Mononuclear cell (primary cell): ENCODE results near the gene ZP3. TPM values are rescaled to one million over a fixed set of nuclear protein-coding genes. Genes with fewer than 3 reads are reported as not detected.
"Not testable (repeated sequence)": the region's sequence is repeated elsewhere in the genome, so short reads cannot be mapped to it uniquely, and the experiment has no call there.

Experiments used
- H3K27me3 ChIP-seq: 2 replicates; pipeline ENCODE4 v1.6.0; 2011; ENCODE audit warnings: low read length, control low read depth; ENCODE audit not compliant: insufficient read depth
- H3K4me1 ChIP-seq: 2 replicates; pipeline ENCODE4 v1.5.1; 2011; ENCODE audit warnings: mild to moderate bottlenecking, low read length, control low read depth; ENCODE audit not compliant: insufficient read depth
- H3K4me3 ChIP-seq: 2 replicates; pipeline ENCODE4 v1.5.1; 2011; ENCODE audit warnings: mild to moderate bottlenecking, low read length, moderate library complexity
- H3K9me3 ChIP-seq: 2 replicates; pipeline ENCODE4 v1.5.1; 2011; ENCODE audit warnings: low read depth, mild to moderate bottlenecking, control low read depth, low read length
- total RNA-seq: library from RNA; depleted of rRNA; stranded (reverse); fragments of >200 nt; gene quantifications from one replicate; pipeline ENCODE4 v1.2.3, GENCODE V29; 2012

ZP3 gene
- total RNA-seq, result 1.7 TPM

- Histone ChIP-seq H3K4me1 (peaks cover 12% of the 10 kb centered on the region), H3K27me3 (no peaks in the 10 kb centered on the region), H3K4me3 (no peak within 1 kb of the TSS), H3K9me3 (no peaks in the 10 kb centered on the region)
These were observed at the start of gene ZP3 for GRCh38 chr7:76424413-76425111. Gene ZP3, plus strand, starts transcription at chr7:76424950. Its CDS starts 15 bp downstream, at chr7:76424965.

GRCh38 chr7:76375251-76375650 lies 49.5 kb upstream of the ZP3 start:
- Histone ChIP-seq H3K27me3 (no peaks in the 10 kb centered on the region), H3K9me3 (no peaks in the 10 kb centered on the region), H3K4me1 (peaks cover 33% of the 10 kb centered on the region), H3K4me3 (no peak overlapping the region)

- Histone ChIP-seq H3K27me3 (no peaks in the 10 kb centered on the region), H3K9me3 (no peaks in the 10 kb centered on the region), H3K4me3 (no peak overlapping the region), H3K4me1 (peaks cover 53% of the 10 kb centered on the region)
These were observed 47.4 kb upstream of the ZP3 start for GRCh38 chr7:76377186-76377918.

- H3K9me3 ChIP-seq, result no peaks in the 10 kb centered on the region
- no peak overlapping the region for H3K4me3 ChIP-seq
- peaks cover 41% of the 10 kb centered on the region for H3K4me1 ChIP-seq
- no peaks in the 10 kb centered on the region for H3K27me3 ChIP-seq
These were observed 44.2 kb upstream of the ZP3 start for GRCh38 chr7:76380623-76380966.

DNA sequence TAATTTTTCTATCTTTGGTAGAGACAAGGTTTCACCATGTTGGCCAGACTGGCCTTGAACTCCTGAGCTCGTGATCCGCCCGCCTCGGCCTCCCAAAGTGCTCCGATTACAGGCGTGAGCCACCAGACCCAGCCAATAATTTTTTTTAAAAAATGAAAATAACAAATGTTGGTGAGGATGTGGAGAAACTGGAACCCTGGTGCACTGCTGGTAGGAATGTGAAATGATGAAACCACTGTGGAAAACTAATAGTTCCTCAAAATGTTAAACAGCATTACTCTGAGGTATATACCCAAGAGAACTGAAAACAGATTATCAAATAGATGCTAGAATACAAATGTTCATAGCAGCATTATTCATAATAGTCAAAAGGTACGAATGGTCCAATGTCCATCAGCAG lies 42.9 kb upstream of the ZP3 start:
- Histone ChIP-seq H3K4me3 (no peak overlapping the region), H3K27me3 (no peaks in the 10 kb centered on the region), H3K4me1 (peaks cover 41% of the 10 kb centered on the region), H3K9me3 (no peaks in the 10 kb centered on the region)

DNA sequence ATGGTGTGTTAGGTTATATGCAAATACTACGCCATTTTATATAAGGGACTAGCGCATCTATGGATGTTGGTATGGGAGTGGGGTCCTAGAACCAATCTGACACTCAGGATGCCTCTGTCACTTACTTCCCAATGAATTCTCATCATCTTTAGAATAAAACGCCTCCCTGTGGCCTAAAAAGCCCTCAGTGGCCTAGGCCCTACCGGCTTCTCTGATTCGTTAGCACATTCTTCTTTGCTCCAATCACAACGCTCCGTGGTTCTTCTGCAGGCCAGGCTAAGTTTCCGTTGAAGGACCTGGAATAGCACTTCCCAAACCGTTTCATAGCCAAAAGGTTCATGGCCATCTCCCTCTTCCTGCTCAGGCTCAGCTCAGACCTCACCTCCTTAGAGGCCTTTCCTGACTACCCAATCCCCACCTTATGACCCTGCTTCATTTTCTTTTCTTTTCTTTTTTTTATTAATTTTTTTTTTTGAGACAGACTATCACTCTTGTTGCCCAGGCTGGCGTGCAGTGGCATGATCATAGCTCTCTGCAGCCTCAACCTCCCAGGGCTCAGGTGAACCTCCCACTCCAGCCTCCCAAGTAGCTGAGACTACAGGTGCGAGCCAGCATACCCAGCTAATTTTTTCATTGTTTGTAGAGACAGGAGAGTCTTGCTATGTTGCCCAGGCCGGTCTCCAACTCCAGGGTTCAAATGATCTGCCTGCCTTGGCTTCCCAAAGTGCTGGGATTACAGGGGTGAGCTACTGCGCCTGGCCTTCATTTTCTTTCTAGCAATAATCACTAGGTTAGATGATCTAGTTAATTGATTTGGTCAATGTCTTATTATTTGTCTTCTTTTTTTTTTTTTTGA lies 41.4 kb upstream of the ZP3 start:
- Histone ChIP-seq H3K27me3 (no peaks in the 10 kb centered on the region), H3K9me3 (no peaks in the 10 kb centered on the region), H3K4me3 (no peak overlapping the region), H3K4me1 (peaks cover 38% of the 10 kb centered on the region)

DNA sequence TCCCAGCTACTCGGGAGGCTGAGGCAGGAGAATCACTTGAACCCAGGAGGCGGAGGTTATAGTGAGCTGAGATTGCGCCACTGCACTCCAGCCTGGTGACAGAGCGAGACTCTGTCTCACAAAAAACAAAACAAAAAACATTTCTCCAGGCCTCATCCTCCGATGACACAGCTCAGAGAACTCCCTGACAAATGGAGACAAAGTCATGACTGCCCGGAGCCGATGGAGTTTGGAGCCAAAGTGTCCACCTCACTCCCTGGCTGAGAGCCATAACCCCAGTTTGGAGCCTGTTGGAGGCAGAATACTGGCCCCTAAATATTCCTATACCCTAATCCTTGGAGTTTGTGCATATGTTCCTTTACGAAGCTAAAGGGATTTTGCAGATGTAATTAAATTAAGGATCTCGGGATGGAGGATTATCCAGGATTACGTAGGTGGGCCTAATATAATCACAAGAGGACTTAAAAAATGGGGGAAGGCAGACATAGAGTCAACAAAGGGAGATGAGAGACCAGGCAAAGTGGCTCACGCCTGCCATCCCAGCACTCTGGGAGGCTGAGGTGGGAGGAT lies 38.0 kb upstream of the ZP3 start:
- H3K4me3 ChIP-seq, result no peak overlapping the region
- H3K9me3 ChIP-seq, result no peaks in the 10 kb centered on the region
- peaks cover 12% of the 10 kb centered on the region for H3K4me1 ChIP-seq
- no peaks in the 10 kb centered on the region for H3K27me3 ChIP-seq

DNA sequence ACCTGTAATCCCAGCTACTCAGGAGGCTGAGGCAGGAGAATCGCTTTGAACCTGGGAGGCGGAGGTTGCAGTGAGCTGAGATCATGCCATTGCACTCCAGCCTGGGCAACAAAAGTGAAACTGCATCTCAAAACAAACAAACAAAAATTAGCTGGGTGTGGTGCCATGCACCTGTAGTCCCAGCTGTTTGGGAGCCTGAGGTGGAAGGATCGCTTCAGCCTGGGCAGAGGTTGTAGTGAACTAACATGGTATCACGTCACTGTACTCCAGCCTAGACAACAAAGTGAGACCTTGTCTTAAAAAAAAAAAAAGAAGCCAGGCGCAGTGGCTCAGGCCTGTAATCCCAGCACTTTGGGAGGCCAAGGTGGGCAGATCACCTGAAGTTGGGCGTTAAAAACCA lies 37.0 kb upstream of the ZP3 start:
- H3K4me3 ChIP-seq, H3K9me3 ChIP-seq, H3K27me3 ChIP-seq: not testable (repeated sequence)
- H3K4me1 ChIP-seq, result peaks cover 12% of the 10 kb centered on the region

GRCh38 chr7:76390092-76390491 lies 34.7 kb upstream of the ZP3 start:
- Histone ChIP-seq H3K9me3 (no peaks in the 10 kb centered on the region), H3K4me3 (no peak overlapping the region), H3K4me1 (peaks cover 31% of the 10 kb centered on the region), H3K27me3 (no peaks in the 10 kb centered on the region)

DNA sequence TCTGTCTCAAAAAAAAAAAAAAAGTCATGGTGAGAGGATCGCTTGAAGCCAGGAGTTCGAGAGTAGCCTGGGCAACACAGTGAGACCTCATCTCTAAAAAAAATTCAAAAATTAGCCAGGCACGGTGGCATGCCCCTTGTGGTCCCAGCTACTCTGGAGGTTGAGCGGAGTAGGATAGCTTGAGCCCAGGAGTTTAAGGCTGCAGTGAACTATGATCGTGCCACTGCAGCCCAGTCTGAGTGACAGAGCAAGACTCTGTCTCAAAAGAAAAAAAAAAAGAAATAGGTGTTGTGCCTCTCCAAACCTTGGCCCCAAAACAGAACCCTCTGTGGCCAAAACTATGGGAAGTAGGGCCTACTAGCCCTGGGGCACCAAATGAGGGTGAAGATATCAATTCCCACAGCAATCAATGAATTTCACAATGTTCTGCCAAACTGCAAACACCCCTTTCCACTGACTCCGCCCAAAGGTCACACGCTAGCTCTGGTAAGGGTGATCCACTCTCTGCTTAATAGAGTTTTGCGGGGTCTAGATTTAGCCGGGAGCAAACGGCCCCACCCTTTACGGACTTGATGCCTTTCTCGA lies 32.1 kb upstream of the ZP3 start:
- Histone ChIP-seq H3K4me1 (peaks cover 49% of the 10 kb centered on the region), H3K4me3 (peak overlapping the region; percentile 58), H3K9me3 (no peaks in the 10 kb centered on the region), H3K27me3 (no peaks in the 10 kb centered on the region)

DNA sequence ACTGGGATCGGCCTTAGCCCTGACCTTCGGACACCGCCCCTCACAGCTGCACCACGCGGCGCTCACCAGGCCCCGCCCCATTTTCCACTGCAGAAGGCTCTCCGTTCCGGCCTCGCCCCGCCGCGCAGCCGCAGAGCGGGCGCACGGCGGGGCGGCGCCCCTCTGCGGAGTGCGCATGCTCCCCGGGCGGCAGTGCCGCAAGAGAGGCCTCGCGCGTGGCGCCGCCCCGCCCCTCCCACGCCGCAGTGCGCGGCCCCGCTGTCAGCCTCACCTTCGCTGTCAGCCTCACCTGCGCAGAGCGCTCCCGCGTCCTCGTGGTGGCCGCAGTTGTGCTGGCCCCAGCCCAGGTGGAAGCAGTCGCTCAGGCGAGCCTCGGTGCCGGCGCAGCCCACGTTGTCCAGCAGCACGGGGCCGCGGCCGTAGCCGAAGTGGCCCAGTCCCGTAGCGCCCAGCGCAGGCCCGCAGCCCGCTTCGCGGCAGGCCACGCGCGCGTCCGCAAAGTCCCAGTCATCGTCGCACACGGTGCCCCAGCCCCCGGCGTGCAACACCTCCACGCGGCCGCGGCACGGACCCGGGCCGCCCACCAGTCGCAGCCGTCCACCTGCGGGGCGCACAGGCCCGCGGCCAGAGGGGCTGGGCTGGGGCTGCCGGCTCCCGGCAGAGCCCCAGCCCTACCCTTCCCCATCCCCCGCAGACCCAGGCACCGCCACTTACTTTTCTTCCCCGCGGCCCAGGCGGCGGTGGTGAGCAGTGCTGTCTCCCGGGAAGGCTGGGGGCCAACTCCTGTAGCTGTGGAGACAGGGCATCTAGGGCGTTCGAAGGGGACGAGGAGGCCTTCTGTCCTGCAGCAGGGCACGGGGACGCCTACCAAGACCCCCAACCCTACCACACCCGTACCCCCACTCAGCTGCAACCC lies 31.4 kb upstream of the ZP3 start:
- Histone ChIP-seq H3K9me3 (no peaks in the 10 kb centered on the region), H3K4me3 (peak overlapping the region; percentile 58), H3K27me3 (no peaks in the 10 kb centered on the region), H3K4me1 (peaks cover 57% of the 10 kb centered on the region)

DNA sequence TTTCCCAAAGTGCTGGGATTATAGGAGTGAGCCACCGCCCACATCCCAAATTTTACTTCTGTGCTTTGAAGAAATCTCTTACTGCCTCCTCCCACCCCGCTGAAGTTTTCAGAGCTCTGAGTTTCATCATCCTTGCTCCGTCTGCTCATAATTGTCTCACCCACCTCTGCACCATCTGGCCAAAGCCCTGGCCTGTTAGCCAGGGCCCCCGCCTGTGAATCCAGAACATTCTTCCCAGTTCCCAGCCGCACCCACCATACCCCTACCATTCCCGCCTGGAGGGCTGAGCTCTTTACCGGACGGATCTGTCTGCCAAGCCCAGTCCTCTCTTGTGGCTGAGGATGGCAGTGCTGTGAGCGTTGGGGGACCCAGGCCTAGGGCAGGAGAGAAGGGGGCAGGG lies 29.8 kb upstream of the ZP3 start:
- Histone ChIP-seq H3K4me3 (no peak overlapping the region), H3K4me1 (peaks cover 50% of the 10 kb centered on the region), H3K9me3 (no peaks in the 10 kb centered on the region)

GRCh38 chr7:76395605-76395964 lies 29.2 kb upstream of the ZP3 start:
- not testable (repeated sequence) for H3K9me3 ChIP-seq, H3K4me3 ChIP-seq, H3K27me3 ChIP-seq
- H3K4me1 ChIP-seq, result peaks cover 50% of the 10 kb centered on the region

More for the DNA sequence above, 29.8 kb upstream of the ZP3 start:
- H3K27me3 ChIP-seq, result no peaks in the 10 kb centered on the region
